ENCODE results near the gene NKX2-4.

DNA sequence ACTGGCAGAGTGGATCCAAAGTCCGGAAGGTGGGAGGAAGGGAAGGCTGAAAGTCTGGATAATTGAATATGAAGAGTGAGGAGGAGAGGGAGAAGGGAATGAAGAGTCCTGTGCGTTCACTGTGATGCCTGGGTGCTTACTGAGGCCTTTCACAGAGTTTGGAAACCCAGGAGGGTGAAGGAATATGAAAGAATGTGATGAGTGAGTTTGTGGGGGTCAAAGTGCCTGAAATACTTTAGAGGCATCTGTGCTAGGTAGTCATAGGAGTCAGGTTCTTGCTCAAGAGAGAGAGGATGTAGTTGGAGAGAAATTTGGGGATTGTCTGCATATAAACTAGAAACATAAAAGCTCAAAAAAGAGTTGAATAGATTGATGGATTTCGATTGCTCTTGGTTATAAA lies 20.7 kb downstream of the NKX2-4 start:
- TF ChIP-seq POLR2A (IDR thresholded peaks at IDR 0.05; ENCODE audit: low read length) (no peak), MAFK (IDR thresholded peaks at IDR 0.05; ENCODE audit: partially characterized antibody) (no peak), EP300 (IDR thresholded peaks at IDR 0.05) (no peak), SREBF2 (IDR thresholded peaks at IDR 0.05) (no peak), CBX2 (IDR thresholded peaks at IDR 0.05; ENCODE audit: borderline replicate concordance, low read depth) (no peak), POLR2AphosphoS2 (conservative IDR thresholded peaks at IDR 0.05; ENCODE audit: low read length) (no peak), RNF2 (IDR thresholded peaks at IDR 0.05; ENCODE audit: borderline replicate concordance, low read depth) (no peak), MYC (IDR thresholded peaks at IDR 0.05; ENCODE audit: borderline replicate concordance, low read length) (no peak), CBX8 (IDR thresholded peaks at IDR 0.05) (no peak), CEBPB (IDR thresholded peaks at IDR 0.05) (no peak), JUN (IDR thresholded peaks at IDR 0.05) (no peak), HOXB13 (CRISPR knock-in tag; IDR thresholded peaks at IDR 0.05; ENCODE audit: low read depth) (no peak)
- TF ChIP-seq, protein P1, sequence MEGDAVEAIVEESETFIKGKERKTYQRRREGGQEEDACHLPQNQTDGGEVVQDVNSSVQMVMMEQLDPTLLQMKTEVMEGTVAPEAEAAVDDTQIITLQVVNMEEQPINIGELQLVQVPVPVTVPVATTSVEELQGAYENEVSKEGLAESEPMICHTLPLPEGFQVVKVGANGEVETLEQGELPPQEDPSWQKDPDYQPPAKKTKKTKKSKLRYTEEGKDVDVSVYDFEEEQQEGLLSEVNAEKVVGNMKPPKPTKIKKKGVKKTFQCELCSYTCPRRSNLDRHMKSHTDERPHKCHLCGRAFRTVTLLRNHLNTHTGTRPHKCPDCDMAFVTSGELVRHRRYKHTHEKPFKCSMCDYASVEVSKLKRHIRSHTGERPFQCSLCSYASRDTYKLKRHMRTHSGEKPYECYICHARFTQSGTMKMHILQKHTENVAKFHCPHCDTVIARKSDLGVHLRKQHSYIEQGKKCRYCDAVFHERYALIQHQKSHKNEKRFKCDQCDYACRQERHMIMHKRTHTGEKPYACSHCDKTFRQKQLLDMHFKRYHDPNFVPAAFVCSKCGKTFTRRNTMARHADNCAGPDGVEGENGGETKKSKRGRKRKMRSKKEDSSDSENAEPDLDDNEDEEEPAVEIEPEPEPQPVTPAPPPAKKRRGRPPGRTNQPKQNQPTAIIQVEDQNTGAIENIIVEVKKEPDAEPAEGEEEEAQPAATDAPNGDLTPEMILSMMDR (IDR thresholded peaks at IDR 0.05), result no peak
- TF ChIP-seq, protein P2, sequence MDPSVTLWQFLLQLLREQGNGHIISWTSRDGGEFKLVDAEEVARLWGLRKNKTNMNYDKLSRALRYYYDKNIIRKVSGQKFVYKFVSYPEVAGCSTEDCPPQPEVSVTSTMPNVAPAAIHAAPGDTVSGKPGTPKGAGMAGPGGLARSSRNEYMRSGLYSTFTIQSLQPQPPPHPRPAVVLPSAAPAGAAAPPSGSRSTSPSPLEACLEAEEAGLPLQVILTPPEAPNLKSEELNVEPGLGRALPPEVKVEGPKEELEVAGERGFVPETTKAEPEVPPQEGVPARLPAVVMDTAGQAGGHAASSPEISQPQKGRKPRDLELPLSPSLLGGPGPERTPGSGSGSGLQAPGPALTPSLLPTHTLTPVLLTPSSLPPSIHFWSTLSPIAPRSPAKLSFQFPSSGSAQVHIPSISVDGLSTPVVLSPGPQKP (IDR thresholded peaks at IDR 0.05; ENCODE audit: low read depth, low read length), result no peak

Data from A549 (cell line).